Activated naive CD8-positive, alpha-beta T cell (primary cell): ENCODE data around the gene OPCML.

Experiments
- H3K27ac Mint-ChIP-seq: one replicate; pipeline ENCODE4 v1.8.0; 2021; ENCODE audit warnings: mixed read lengths
- H3K27me3 Mint-ChIP-seq: one replicate; pipeline ENCODE4 v1.8.0; 2021; ENCODE audit warnings: mixed read lengths
- H3K36me3 Mint-ChIP-seq: one replicate; pipeline ENCODE4 v1.8.0; 2021; ENCODE audit warnings: mixed read lengths
- H3K4me1 Mint-ChIP-seq: one replicate; pipeline ENCODE4 v1.8.0; 2021; ENCODE audit warnings: low read depth, mixed read lengths
- H3K4me3 Mint-ChIP-seq: one replicate; pipeline ENCODE4 v1.8.0; 2021; ENCODE audit warnings: mild to moderate bottlenecking, mixed read lengths
- H3K9me3 Mint-ChIP-seq: one replicate; pipeline ENCODE4 v1.8.0; 2021; ENCODE audit warnings: low read depth, mixed read lengths

The OPCML gene

DNA sequence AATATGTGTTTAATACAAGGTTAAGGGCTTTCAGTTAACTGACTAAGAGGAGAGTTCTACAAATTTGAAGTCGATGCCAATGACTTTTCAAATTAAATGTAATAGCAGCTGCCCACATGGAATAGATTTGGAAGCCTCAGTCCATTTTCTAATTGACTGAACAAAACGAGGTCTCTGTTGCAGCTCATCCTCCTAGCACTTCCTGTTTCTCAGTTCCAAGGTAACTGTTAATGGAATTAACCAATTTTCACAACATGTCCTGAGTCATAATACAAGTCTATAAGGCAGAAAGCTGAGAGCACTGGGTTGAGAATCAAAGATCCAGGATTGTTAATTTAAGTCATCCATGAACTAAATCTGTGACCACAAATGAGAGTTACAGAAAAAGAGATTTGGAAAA lies 177.2 kb downstream of the OPCML start:
- Mint-ChIP-seq H3K27me3 (peaks cover 2% of the 10 kb centered on the region), H3K9me3 (no peaks in the 10 kb centered on the region), H3K27ac (no peak overlapping the region), H3K4me3 (no peak overlapping the region), H3K4me1 (no peaks in the 10 kb centered on the region), H3K36me3 (no peaks in the 10 kb centered on the region)

DNA sequence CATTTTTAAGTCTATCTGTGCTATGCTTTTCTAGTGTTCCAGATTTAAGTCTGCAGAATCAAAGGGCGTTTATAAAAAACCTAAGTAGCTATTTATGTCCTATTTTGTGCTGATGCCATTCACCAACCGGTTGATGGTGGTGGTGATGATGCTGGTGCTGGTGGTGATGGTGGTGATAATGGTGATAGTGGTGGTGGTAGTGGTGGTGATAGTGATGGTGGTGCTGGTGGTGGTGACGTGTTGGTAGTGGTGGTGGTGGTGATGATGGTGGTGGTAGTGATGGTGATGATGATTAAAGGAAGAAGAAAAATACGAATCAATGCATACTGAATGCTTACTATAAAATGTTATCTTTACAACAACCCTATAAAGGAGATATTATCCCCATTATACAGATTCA lies 178.2 kb downstream of the OPCML start:
- no peak overlapping the region for H3K4me3 Mint-ChIP-seq
- no peaks in the 10 kb centered on the region for H3K36me3 Mint-ChIP-seq
- no peaks in the 10 kb centered on the region for H3K4me1 Mint-ChIP-seq
- H3K9me3 Mint-ChIP-seq, result no peaks in the 10 kb centered on the region
- no peak overlapping the region for H3K27ac Mint-ChIP-seq
- peaks cover 2% of the 10 kb centered on the region for H3K27me3 Mint-ChIP-seq

DNA sequence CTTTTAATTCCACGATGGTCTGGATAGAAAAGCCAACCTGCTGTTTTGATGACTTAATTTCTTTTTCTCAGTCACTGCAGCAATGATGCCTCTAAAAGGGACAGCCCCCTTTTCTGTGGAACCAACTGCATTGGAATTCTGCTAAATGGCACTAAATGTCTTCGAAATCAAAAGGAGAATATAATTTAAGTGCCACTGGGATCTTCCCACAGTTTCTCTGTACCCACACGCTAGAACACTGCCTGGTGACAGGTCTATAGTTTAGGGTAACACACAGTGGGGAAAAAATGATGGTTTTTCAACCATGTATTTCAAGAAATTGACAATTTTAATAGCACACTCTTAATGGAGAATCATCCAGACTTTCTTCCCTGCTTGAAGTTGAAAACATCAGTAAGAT lies 182.3 kb downstream of the OPCML start:
- no peak overlapping the region for H3K4me3 Mint-ChIP-seq
- no peaks in the 10 kb centered on the region for H3K4me1 Mint-ChIP-seq
- no peaks in the 10 kb centered on the region for H3K36me3 Mint-ChIP-seq
- no peak overlapping the region for H3K27ac Mint-ChIP-seq
- no peaks in the 10 kb centered on the region for H3K9me3 Mint-ChIP-seq
- H3K27me3 Mint-ChIP-seq, result peaks cover 4% of the 10 kb centered on the region

DNA sequence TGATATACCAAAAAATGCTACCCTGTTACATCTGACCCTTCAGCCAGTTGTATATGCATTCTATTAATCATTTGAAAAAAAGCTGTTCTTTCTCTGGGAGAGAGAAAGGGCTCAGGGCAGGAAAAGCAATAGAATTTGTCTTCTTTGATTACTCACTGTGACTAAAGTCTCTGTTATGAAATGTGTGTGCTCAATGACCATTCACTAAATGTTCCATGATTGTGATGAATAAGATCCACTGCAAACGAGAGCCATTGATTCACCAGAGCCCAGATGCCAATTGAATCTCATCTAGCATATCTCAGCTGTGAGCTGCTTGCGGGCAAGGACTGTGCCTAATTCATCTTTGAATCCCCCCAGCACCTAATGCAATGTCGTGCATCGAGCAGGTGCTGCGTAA lies 184.3 kb downstream of the OPCML start:
- no peaks in the 10 kb centered on the region for H3K9me3 Mint-ChIP-seq
- H3K4me1 Mint-ChIP-seq, result no peaks in the 10 kb centered on the region
- peaks cover 4% of the 10 kb centered on the region for H3K27me3 Mint-ChIP-seq
- no peak overlapping the region for H3K27ac Mint-ChIP-seq
- no peak overlapping the region for H3K4me3 Mint-ChIP-seq
- no peaks in the 10 kb centered on the region for H3K36me3 Mint-ChIP-seq

DNA sequence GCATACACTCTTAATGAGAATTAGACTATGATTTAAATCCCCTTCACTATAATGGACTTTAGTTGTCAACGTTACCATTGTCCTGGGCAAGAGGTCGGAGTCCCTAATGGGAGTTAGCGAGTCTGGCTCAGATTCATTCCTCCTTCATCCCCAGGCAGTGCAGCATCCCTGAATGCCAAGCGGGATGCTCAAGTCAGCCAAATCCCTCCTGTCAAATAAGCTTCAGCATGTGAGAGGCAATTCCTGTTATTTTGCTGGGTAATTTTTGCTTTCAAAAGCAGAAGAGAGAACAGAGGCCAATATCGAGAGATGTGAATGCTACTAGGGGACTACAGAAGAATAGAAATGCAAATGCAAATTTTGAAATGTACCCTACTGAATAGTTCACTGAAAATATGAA lies 186.2 kb downstream of the OPCML start:
- no peaks in the 10 kb centered on the region for H3K4me1 Mint-ChIP-seq
- no peak overlapping the region for H3K4me3 Mint-ChIP-seq
- H3K27ac Mint-ChIP-seq, result no peak overlapping the region

DNA sequence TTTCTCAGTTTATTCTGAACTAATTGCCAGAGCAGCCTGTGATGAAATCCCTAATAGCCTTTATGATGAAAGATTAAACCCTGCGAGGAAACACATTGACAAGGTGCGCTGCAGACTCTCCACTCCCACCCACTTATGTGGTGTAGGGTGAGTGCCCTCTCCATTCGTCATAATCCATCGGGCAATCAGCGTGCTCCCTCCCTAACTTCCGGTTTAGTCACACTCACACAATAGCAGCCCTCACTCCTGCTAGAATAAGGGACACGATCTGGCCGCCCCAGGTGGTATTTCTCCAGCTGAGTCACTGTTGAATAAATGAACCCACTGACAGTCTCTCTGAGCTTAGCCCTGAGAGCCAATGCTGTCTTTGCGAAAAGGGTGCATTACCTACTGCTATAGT lies 188.3 kb downstream of the OPCML start:
- Mint-ChIP-seq H3K27me3 (peaks cover 4% of the 10 kb centered on the region), H3K4me3 (no peak overlapping the region), H3K27ac (no peak overlapping the region), H3K4me1 (no peaks in the 10 kb centered on the region), H3K9me3 (peaks cover 6% of the 10 kb centered on the region), H3K36me3 (no peaks in the 10 kb centered on the region)

More for the DNA sequence above, 186.2 kb downstream of the OPCML start:
- Mint-ChIP-seq H3K9me3 (no peaks in the 10 kb centered on the region), H3K27me3 (peaks cover 4% of the 10 kb centered on the region), H3K36me3 (no peaks in the 10 kb centered on the region)

DNA sequence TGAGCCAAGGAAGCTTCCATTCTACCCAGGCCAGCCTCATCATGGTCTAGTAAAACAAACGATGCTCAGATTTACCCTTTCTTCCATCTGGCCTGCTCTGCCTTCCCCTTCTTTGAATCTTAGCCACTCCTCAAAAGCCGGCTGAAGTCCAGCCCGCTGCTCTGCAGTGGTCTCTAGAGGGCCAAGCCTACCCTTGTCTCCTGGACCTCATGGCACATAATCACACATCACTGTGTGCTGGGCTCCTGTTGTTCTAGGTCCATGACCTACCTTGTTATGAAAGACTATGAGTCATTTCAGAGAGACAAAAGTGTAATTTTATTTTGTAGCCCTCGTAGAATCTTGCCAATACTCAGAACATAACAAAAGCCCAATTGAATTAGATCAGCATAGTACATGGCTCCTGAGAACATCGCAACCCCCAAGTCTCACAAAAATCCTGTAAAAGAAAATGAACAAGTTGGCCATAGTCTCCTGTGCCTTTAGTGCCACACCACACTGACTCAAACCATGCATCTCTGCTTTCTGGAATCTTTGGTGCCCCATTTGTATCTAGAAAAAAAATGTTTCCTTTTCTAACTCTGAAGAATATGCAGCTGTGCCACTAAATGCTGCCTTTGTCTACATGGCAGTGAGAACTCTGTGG lies 192.7 kb downstream of the OPCML start:
- H3K4me3 Mint-ChIP-seq, result no peak overlapping the region
- no peaks in the 10 kb centered on the region for H3K4me1 Mint-ChIP-seq
- H3K27me3 Mint-ChIP-seq, result no peaks in the 10 kb centered on the region
- H3K36me3 Mint-ChIP-seq, result no peaks in the 10 kb centered on the region
- H3K9me3 Mint-ChIP-seq, result peaks cover 6% of the 10 kb centered on the region
- no peak overlapping the region for H3K27ac Mint-ChIP-seq

DNA sequence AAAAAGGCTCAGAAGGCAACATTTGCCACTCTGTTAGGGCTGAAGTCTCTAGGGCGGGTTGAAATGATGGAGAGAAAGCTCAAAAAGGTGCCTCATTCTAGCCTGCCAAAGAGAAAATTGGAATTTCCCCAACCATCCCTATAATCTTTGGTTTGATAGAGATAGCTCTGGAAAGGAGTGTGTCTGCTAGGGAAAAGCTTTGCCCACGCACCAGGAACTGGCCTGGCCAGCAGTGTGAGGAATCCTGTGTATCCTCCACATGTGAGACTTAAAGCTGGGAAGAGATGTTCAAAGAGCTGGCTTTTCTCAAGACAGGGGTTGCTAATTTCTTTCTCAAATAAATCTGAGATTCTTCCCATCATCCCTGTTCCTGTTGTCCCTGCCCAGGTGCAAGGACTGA lies 193.7 kb downstream of the OPCML start:
- Mint-ChIP-seq H3K27me3 (peaks cover 3% of the 10 kb centered on the region), H3K27ac (no peak overlapping the region), H3K36me3 (no peaks in the 10 kb centered on the region), H3K4me1 (no peaks in the 10 kb centered on the region), H3K4me3 (no peak overlapping the region), H3K9me3 (peaks cover 6% of the 10 kb centered on the region)

DNA sequence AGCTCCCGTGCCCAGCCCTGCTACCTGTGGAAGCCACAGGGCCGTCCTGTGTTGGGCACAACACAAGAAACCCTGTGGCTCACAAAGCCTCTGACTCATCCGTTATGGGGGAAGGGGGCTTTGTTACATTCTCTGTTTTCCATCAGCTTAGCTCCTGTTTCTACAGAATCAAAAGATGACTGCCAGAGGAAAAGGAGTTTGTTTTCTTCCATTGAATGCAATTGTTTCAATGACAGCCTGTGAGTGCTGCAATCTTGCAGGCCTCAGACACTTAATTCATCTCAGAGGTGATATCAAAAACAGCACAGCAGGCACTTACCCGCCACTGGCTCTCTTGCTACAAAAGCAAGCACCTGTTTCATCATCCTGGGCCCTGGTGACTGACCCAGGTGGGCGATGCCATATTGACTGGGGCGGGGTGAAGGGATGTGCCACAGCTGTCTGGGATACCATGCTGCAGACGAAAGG lies 194.3 kb downstream of the OPCML start:
- H3K36me3 Mint-ChIP-seq, result no peaks in the 10 kb centered on the region
- H3K4me3 Mint-ChIP-seq, result no peak overlapping the region
- H3K27me3 Mint-ChIP-seq, result peaks cover 3% of the 10 kb centered on the region
- H3K9me3 Mint-ChIP-seq, result peaks cover 6% of the 10 kb centered on the region
- no peaks in the 10 kb centered on the region for H3K4me1 Mint-ChIP-seq
- no peak overlapping the region for H3K27ac Mint-ChIP-seq

DNA sequence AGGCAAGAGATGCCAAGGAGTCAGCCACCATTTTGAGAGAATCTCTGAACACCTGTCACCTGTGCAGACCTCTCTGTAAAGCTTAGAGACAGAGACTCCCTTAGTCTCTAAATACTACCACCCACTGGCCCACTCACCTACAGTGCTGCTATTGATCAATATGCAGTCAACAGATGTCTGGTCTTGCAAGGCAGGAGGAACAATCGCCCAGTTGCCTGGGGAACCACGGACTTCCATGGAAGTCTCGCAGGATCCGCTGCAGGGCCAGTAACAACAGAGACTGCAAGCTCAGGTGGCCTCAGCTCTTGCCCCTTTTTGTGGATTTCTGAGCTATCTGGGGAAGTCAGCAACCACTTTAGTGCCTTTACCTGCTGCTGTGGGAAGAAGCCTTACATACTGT lies 195.1 kb downstream of the OPCML start:
- Mint-ChIP-seq H3K4me1 (no peaks in the 10 kb centered on the region), H3K27ac (no peak overlapping the region), H3K27me3 (peaks cover 3% of the 10 kb centered on the region), H3K9me3 (peaks cover 6% of the 10 kb centered on the region), H3K4me3 (no peak overlapping the region), H3K36me3 (no peaks in the 10 kb centered on the region)

DNA sequence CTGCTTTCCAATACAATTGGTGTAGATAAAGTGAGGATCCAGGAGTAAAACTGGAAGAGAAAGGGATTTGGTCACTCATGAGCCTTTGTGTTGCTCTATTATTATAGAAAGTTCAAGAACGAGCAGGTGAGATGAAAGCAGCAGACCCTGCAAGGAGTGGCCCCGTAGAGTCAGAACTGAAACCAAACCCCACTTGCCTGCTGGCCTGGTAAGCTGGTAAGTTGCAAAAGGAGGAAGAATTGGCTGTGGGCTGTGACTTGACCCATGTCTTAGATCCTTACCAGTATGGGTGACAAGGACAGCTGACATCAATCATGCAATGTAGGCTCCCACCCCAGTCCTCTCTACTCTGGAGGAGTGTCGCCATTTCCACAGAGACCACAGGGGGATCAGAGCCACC lies 201.3 kb downstream of the OPCML start:
- no peaks in the 10 kb centered on the region for H3K36me3 Mint-ChIP-seq
- no peaks in the 10 kb centered on the region for H3K4me1 Mint-ChIP-seq
- no peak overlapping the region for H3K4me3 Mint-ChIP-seq
- peaks cover 3% of the 10 kb centered on the region for H3K27me3 Mint-ChIP-seq
- H3K9me3 Mint-ChIP-seq, result no peaks in the 10 kb centered on the region
- H3K27ac Mint-ChIP-seq, result no peak overlapping the region

DNA sequence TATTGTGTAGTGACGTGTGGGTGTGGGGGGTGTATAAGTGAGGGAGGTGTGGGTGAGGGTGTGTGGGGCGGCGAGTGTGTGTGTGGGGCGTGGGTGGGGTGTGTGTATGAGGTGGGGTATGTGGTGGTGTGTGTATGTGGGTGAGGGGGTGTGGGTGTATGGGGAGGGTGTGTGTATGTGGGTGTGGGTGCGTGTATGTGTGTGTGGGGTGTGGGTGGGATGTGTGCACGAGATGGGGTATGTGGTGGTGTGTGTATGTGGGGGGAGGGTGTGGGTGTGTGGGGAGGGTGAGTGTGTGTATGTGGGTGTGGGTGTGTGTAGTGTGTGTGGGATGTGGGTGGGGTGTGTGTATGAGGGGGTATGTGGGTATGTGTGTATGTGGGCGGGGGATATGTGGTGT lies 205.5 kb downstream of the OPCML start:
- Mint-ChIP-seq H3K27ac (no peak overlapping the region), H3K36me3 (no peaks in the 10 kb centered on the region), H3K27me3 (peaks cover 4% of the 10 kb centered on the region), H3K4me1 (no peaks in the 10 kb centered on the region), H3K9me3 (no peaks in the 10 kb centered on the region), H3K4me3 (no peak overlapping the region)

DNA sequence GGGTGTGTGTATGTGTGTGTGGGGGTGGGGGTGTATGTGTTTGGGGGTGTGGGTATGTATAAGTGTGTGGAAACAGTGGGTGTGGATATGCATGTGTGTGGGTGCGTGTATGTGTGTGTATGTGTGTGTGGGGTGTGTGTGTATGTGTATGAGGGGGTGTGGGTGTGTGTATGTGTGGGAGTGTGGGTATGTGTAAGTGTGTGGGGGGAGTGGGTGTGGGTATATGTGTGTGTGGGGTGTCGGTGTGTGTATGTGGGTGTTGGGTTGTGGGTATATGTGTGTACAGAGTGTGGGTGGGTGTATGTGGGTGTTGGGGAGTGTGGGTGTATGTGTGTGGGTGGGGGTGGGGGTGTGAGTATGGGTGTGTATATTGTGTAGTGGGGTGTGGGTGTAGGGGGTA lies 206.0 kb downstream of the OPCML start:
- no peaks in the 10 kb centered on the region for H3K4me1 Mint-ChIP-seq
- H3K27me3 Mint-ChIP-seq, result peaks cover 4% of the 10 kb centered on the region
- no peak overlapping the region for H3K4me3 Mint-ChIP-seq
- H3K9me3 Mint-ChIP-seq, result no peaks in the 10 kb centered on the region
- H3K27ac Mint-ChIP-seq, result no peak overlapping the region
- H3K36me3 Mint-ChIP-seq, result no peaks in the 10 kb centered on the region

DNA sequence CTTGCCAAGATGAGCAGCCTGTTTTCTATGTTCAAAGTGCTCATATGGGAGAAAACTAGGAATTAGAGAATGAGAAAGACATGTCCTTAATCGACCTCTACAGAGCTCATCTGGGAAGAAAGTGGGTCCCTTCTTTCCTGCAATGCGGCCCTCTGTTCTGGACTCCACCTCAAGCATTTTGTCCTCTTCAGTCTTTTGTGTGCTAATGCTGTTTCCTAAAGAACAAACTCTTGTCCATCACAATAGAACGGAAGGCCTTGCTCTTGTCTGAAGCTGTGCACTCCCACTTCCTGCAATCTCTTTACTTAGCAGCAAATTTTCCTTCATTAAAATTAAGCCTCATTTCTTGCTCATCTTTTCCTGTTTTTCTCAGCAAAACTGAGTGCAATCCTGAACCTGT lies 206.6 kb downstream of the OPCML start:
- H3K36me3 Mint-ChIP-seq, result no peaks in the 10 kb centered on the region
- H3K4me1 Mint-ChIP-seq, result no peaks in the 10 kb centered on the region
- no peak overlapping the region for H3K4me3 Mint-ChIP-seq
- no peaks in the 10 kb centered on the region for H3K9me3 Mint-ChIP-seq
- H3K27ac Mint-ChIP-seq, result no peak overlapping the region
- H3K27me3 Mint-ChIP-seq, result peaks cover 4% of the 10 kb centered on the region

DNA sequence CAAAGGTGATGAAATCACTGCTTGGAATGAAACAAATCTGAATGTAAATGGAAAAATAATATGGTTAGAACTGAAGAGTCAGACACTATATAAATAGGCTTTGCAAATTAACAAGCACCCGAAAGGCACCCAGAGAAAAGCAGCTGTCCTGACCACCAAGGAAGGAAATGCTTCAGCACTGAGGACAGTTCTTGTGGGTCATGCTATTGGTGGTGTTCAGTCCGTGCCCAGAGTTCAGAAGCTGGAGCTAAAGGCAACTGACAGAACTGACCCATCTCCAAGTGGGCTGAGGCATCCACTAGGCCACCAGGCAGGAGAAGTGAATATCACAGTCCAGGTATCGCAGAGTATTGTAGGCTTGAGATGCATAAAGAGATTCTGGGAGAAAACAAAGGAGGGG lies 208.9 kb downstream of the OPCML start:
- Mint-ChIP-seq H3K27me3 (peaks cover 4% of the 10 kb centered on the region), H3K9me3 (no peaks in the 10 kb centered on the region), H3K36me3 (no peaks in the 10 kb centered on the region), H3K27ac (no peak overlapping the region), H3K4me3 (no peak overlapping the region), H3K4me1 (no peaks in the 10 kb centered on the region)

DNA sequence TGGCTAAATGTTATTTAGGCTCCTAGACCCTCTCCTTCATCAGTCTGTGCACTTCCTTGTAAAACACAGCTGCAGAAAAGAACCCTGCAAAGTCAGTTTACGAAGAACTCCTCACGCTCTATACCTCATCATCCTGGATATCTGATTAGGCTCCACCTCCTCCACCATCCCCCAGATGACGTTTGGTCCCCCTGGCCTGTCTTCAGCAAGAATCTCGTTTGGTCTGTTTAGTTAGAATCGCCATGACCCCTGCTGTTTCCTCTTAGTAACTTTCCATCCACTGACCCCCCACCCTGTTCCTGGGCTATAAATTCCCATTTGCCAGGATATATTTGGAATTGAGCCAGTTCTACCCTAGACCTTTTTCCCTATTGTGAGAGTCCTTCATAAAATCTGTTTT lies 214.1 kb downstream of the OPCML start:
- Mint-ChIP-seq H3K4me3 (no peak overlapping the region), H3K36me3 (no peaks in the 10 kb centered on the region), H3K4me1 (no peaks in the 10 kb centered on the region), H3K27me3 (peaks cover 2% of the 10 kb centered on the region), H3K27ac (no peak overlapping the region), H3K9me3 (no peaks in the 10 kb centered on the region)
